A673 (cell line): ENCODE data around the gene B4GALNT3. TPM values are rescaled to one million over a fixed set of nuclear protein-coding genes. Genes with fewer than 3 reads are reported as not detected.

Experiments
- BruUV-seq: library from RNA; stranded (reverse); fragments of 400-500 nt; replicated peaks from 2 replicates; lab custom pipeline; 2021; lab: Mats Ljungman, UMichigan
- CTCF ChIA-PET: fragments of 300-600 bp; sonication (Branson Sonifier 250); formaldehyde crosslinking; loops from one replicate; lab custom pipeline; 2022; ENCODE audit warnings: antibody characterized with exemption; lab: Charles Lee
- POLR2A ChIA-PET: fragments of 300-600 bp; sonication (Branson Sonifier 250); formaldehyde crosslinking; loops from one replicate; lab custom pipeline; 2022; ENCODE audit warnings: antibody characterized with exemption; ENCODE audit not compliant: low non-redundant PET; lab: Charles Lee
- DNase-seq: peaks from one replicate; pipeline ENCODE4 v3.0.0-alpha.2; 2015; ENCODE audit warnings: low spot score
- H3K27ac ChIP-seq: fragments of 200-600 bp; sonication (generic); 2 replicates; pipeline ENCODE4 v1.5.1; 2016; ENCODE audit warnings: mixed run types, low read depth, mild to moderate bottlenecking, mixed read lengths, antibody characterized with exemption, low read length; ENCODE audit not compliant: poor library complexity, severe bottlenecking
- H3K27me3 ChIP-seq: fragments of 200-600 bp; sonication (generic); replicated peaks from 2 replicates; pipeline ENCODE4 v1.6.1; 2017; ENCODE audit warnings: mixed run types, low read depth, mild to moderate bottlenecking, mixed read lengths, antibody characterized with exemption, low read length; ENCODE audit not compliant: insufficient read depth, poor library complexity
- H3K36me3 ChIP-seq: fragments of 200-600 bp; sonication (generic); 2 replicates; pipeline ENCODE4 v1.6.1; 2016; ENCODE audit warnings: mixed run types, mild to moderate bottlenecking, mixed read lengths, antibody characterized with exemption, low read length; ENCODE audit not compliant: insufficient read depth, poor library complexity, severe bottlenecking
- H3K4me1 ChIP-seq: fragments of 200-600 bp; sonication (generic); 2 replicates; pipeline ENCODE4 v1.6.1; 2017; ENCODE audit warnings: mixed run types, mild to moderate bottlenecking, mixed read lengths, antibody characterized with exemption, low read length; ENCODE audit not compliant: insufficient read depth, poor library complexity, severe bottlenecking
- H3K4me3 ChIP-seq: fragments of 200-600 bp; sonication (generic); 2 replicates; pipeline ENCODE4 v1.5.1; 2016; ENCODE audit warnings: low read depth, mixed run types, mild to moderate bottlenecking, mixed read lengths, low read length; ENCODE audit not compliant: poor library complexity, severe bottlenecking
- H3K9me3 ChIP-seq: fragments of 200-600 bp; sonication (generic); 2 replicates; pipeline ENCODE4 v1.6.1; 2016; ENCODE audit warnings: mixed run types, low read depth, mild to moderate bottlenecking, mixed read lengths, antibody characterized with exemption, low read length; ENCODE audit not compliant: poor library complexity, severe bottlenecking
- CTCF ChIP-seq: fragments of 300-800, 200-600 bp; sonication (generic); conservative IDR thresholded peaks from 2 replicates; pipeline ENCODE4 v1.5.1; 2017; ENCODE audit warnings: low read depth, mild to moderate bottlenecking, antibody characterized with exemption, low read length, moderate library complexity, mixed read lengths
- EZH2 ChIP-seq: fragments of 200-600 bp; sonication (generic); IDR thresholded peaks from 2 replicates; pipeline ENCODE4 v1.6.1; 2017; ENCODE audit warnings: borderline replicate concordance, low read depth, mild to moderate bottlenecking, mixed read lengths, antibody characterized with exemption, low read length; ENCODE audit not compliant: poor library complexity, severe bottlenecking
- intact Hi-C: fragments of 100-400 bp; cut with micrococcal nuclease; formaldehyde crosslinking; loops from one replicate; pipeline ENCODE4 v1.10.0; 2022; ENCODE audit not compliant: unreplicated experiment
- total RNA-seq: library from RNA; stranded (reverse); gene quantifications from 2 replicates; pipeline ENCODE4 v1.2.3, GENCODE V29; 2021

The B4GALNT3 gene
- total RNA-seq, 1 experiment from 2014 or later, result 19.4 TPM

GRCh38 chr12:475286-475685 is 15.5 kb downstream of the B4GALNT3 start:
- no peaks in the 10 kb centered on the region for H3K36me3 ChIP-seq
- H3K27me3 ChIP-seq, result no peaks in the 10 kb centered on the region
- no TSS peak for BruUV-seq
- H3K4me1 ChIP-seq, result peaks cover 5% of the 10 kb centered on the region
- H3K9me3 ChIP-seq, result no peaks in the 10 kb centered on the region
- ChIA-PET CTCF (no interaction called here), POLR2A (no interaction called here)
- TF ChIP-seq EZH2 (no peak), CTCF (no peak)
- intact Hi-C loops, result no loop called here
- no peak for DNase-seq
- H3K4me3 ChIP-seq, result no peak overlapping the region
- no peak overlapping the region for H3K27ac ChIP-seq

DNA sequence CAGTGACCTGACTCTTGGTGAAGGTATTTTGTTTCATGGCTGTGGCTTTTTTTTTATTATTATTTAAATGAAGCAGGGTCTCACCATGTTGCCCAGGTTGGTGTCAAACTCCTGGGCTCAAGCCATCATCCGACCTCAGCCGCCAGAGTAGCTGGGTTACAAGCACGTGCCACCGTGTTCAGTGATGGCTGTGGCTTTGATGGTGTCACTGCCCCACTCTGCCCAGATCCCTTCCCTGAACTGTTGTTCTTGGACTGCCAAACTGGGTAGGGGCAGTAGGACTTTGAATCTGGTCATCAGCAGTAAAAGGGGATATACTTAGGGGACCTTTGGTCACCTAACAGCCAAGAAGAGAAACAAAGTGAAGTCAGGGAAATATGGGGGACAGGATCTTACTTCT is 19.4 kb downstream of the B4GALNT3 start:
- peaks cover 21% of the 10 kb centered on the region for H3K4me1 ChIP-seq
- no peaks in the 10 kb centered on the region for H3K27me3 ChIP-seq
- intact Hi-C loops, result no loop called here
- H3K9me3 ChIP-seq, result no peaks in the 10 kb centered on the region
- H3K36me3 ChIP-seq, result no peaks in the 10 kb centered on the region
- ChIA-PET POLR2A (no interaction called here), CTCF (no interaction called here)
- TF ChIP-seq EZH2 (no peak), CTCF (no peak)
- no peak for DNase-seq
- no TSS peak for BruUV-seq
- no peak overlapping the region for H3K4me3 ChIP-seq
- H3K27ac ChIP-seq, result no peak overlapping the region

GRCh38 chr12:480831-481816 is 21.4 kb downstream of the B4GALNT3 start:
- peak; percentile 25 for DNase-seq
- POLR2A ChIA-PET, result no interaction called here

More at GRCh38 chr12:480831-481816, 21.4 kb downstream of the B4GALNT3 start:
- Histone ChIP-seq H3K27ac (no peak overlapping the region), H3K36me3 (no peaks in the 10 kb centered on the region), H3K9me3 (no peaks in the 10 kb centered on the region), H3K4me3 (no peak overlapping the region), H3K4me1 (peaks cover 16% of the 10 kb centered on the region), H3K27me3 (no peaks in the 10 kb centered on the region)
- intact Hi-C loops, result no loop called here
- CTCF ChIA-PET, result no interaction called here
- no TSS peak for BruUV-seq
- no peak for TF ChIP-seq EZH2
- no peak for TF ChIP-seq CTCF
